NOMO-1 treated with dmso at 0.1 percent for 144 hours (cell line): ENCODE results near the gene THYN1.
"Not testable (repeated sequence)": the region's sequence is repeated elsewhere in the genome, so short reads cannot be mapped to it uniquely, and the experiment has no call there.

Experiments
- DNase-seq: peaks from one replicate; lab custom pipeline; 2025; ENCODE audit not compliant: unreplicated experiment; lab: John Stamatoyannopoulos, UW

Gene THYN1

DNA sequence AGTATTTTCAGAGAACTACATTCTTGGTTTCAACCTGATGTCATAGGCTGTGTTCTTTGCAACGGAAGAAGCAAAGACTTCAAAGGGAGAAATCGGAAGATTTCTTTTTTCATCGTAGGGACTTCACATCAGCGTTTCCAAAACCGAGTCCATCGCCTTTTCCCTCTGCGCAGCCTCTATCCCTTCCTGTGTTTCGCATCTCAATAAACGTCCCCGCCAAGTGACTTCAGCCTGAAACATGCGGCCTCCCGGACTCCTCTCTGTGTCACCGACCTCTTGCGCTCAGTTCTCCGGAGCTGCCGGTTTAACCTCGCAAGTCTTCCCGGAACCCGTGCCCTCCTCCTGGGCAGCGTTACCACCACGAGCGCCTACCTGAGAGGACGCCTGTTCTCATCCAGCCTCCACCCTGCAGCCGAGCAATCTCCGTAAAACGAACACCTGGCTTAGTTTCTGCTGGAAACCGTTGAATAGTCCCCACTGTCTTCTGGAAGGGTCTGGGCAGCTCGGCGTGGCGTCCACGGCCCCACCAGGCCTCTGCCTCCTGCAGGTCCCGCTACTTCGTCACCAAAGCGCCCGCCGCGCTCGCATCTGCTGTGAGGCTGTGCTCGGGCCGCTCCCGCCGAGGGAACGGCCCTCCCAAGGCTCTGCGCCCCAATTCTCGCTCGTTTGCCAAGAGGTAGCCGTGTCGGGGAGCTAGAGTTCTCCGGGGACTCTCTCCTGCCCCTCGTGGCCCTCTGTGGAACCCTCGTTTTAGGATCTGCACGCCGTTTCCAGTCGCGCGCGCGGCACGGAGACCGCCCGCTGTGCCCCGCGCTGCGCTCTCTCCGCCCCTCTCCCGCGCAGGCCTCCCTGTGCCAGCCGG lies 22.6 kb upstream of the THYN1 start, which contains the start of gene GLB1L3:
Gene GLB1L3 (plus strand): TSS at position 846 of the 862 bp plus-strand sequence. CDS start 362 bp downstream, outside the sequence.
- peak; percentile 11 for DNase-seq

DNA sequence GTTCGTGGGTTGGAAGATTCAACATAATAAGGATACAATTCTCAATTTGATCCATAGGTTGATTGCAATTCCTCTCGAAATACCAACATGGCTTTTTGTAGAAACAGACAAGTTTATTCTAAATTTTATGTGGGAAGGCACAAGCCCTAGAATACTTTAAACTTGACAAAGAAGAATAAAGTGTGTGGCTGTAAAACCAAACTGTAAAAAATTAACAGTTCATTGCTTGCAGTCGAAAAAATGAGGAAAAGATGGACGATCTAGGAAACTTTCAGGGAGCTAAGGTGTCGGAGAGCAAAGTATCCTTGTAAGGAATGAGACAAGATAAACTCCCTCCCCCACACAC lies 22.0 kb upstream of the THYN1 start:
- no peak for DNase-seq

DNA sequence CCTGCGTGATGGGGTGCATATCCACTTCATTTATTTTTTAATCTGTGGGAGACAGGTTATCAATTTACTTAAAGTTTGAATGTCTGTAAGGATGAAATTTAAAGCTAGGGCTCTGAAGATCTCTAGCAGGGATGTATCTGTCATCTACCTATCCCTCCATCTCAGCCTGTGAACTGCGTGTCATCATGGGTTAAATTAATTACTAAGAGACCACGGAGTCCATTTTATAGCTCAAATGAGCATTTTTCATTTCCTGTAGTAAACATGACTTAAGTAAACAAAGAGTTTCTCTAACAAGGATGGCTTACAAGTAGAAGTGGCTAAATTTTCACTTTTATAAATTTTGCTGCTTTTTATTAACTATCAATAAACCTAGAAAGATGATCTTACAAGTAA lies 20.2 kb upstream of the THYN1 start:
- no peak for DNase-seq

DNA sequence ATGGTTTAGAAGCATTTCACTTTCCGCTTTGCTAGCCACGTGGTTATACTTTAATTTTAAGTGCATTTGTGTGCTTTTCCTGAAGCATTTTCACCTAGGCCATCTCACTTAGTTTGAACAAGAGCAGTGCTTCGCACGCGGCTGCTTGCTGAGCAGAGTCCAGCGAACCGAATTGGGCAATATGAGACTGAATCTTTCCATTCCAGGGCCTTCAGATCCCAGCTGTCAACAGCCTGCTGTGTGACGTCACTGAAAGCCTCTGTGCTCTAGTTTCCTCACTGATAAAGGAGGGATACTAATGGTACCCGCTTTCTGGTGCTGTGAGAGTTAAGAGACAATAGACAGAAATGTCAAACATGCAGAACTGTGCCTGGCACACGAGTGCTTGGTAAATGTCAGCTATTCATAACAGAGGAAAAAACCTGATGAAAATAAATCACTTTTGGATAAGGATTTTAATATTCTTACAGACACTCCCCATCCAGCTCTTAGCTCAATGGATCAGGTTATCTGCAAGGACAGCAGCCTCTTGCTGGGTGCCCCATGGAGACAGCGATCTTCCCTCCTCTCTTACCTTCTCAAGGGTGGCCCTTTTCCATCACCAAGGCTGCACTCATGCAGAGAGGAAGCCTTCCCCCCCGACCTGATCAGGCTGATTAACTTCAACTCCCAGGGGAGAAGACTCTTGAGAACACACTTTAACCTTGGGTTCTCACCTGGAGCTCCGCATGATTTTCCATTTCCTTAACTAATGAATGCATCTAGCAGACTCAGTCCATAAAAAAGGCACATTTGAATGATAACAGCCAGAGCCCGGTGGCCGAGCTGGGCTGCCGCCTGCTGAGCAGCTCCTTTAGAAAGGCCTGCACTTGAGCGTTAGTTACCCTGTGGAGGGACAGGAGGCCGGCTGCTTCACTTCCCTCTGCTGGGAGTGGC lies 19.5 kb upstream of the THYN1 start:
- DNase-seq: no peak

DNA sequence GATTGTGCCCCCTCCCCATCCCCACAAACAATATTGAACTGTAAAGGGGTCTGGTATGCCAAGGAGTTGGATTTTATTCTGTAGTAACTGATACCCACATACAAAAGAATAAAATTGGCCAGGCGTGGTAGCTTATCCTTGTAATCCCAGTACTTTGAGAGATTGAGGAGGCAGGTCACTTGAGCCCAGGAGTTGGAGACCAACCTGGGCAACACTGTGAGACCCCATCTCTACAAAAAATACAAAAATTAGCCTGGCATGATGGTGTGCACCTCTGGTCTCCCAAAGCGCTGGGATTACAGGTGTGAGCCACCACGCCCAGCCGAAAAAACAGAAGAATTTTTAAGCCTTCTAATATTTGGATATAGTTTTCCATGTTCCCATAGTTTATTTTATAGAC lies 18.8 kb upstream of the THYN1 start:
- no peak for DNase-seq

DNA sequence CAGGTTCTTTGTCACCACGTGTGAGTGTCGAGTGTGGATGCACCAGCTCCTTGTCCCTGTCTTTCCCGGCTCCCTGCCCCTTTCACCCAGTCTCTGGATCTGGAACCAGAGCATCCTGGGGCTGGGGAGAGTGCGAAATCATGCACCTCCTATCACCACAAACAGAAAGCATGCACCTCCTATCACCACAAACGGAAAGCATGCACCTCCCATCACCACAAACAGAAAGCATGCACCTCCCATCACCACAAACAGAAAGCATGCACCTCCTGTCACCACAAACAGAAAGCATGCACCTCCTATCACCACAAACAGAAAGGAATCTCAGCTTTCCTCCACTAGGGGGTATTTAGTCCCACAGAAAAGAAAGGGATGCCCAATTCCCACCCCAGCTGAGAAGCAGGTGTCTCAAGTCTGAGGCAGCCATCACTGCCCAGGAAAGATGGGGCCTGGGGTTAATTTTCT lies 17.1 kb upstream of the THYN1 start:
- no peak for DNase-seq

DNA sequence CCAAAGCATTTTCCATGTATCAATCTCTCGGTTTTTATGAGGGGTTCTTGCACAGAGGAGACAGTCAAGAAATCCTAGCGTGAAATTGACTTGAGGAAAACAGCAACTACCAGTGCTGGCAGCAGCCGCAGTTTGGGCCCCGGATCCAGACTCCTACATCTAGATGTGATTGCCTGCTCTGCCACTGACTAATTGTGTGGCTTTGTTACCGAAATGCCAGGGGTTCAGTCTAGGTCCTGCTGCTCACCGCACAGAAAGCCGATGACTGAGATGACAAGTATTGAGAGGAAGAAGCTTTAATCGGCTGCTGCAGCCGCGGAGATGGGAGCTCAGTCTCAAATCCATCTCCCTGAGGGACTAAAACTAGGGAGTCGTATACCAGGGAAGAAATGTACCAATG lies 14.8 kb upstream of the THYN1 start:
- DNase-seq: no peak

DNA sequence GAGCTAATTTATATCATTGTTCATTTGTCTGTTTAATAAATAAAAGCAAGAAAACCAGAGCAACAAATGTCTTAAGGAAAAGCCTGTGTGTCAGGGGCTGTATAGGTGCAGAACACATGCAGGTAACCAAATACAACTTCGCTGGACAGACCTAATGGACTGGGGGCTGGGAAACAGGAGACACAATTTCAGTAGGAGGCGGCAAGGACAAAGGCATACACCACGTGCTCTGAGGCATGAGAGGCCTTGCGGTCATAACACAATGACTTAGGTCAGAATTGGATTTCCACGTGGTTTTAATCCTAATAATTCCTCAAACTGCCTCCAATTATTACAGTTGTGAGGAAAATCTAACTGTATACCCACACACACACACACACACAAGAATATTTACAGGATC lies 14.3 kb upstream of the THYN1 start:
- no peak for DNase-seq

DNA sequence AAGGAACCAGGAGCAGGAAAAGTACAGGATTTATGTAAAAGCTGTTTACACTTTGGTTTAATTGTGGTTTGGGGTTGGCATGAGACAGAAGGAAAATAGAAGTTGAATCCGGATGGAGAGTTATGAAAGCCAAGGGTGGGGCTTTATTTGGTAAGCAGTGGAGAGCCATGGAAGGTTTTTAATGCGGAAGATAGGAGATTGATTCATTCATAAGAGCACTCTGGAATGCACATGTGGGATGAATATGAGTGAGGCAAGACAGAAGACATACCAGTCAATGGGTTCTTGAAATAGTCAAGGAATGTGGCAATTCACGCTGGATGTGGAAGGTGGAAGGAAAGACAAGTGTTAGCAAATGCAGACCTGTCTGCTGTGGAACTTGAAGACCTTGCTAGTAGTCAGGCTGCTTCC lies 13.7 kb upstream of the THYN1 start:
- DNase-seq: peak; percentile 42

DNA sequence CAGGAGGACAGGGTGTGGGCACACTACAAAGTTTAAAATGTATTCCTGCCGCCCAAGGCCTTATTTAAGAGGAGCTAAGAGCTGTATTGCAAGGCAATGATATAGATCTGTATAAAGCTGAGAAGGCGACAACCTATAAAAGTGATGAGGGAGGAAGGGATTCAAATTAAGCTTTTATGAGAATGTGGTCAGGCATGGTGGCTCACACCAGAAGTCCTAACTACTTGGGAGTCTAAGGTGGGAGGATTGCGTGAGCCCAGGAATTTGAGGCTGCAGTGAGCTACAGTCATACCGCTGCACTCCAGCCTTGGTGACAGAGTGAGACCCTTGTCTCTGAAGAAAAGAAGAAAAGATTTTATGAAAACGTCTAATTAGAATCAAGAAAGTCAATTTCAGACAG lies 13.3 kb upstream of the THYN1 start:
- DNase-seq: no peak

DNA sequence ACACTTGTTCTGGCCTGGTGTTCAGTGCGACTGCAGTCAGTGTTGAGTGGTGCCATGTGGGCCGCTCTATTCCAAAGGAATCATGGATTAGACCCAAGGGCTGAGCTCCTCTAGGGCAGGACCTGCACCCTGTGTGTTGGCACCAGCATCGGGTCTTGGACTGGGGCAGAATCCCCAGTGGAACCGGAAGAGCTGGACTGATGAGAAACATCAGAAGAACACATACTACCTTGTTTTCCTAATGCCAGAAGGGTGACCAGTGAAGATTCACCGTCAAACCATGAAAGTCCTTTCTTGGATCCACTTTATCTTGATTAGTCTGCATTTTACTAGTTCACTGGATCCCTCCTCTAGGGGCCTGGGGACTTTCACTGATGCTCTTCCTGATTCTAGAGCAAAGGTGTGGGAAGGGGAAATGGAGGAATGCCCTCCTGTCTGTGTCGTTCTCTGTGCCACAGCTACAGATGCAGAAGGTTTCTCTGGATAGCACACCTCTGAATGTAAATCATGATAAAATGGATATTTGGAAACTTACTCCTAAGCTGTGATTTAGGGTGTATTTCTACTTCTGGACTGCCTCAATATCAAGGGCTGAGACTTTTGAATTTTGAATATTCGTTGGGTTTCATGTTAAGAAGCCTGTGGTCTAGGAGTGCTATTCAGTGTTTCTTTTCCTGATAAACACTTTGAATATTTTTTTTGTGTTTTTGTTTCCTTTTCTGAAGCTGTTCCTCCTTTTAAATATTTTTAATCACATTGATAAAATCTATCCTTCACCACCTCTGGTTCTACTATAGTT lies 12.0 kb upstream of the THYN1 start:
- no peak for DNase-seq

DNA sequence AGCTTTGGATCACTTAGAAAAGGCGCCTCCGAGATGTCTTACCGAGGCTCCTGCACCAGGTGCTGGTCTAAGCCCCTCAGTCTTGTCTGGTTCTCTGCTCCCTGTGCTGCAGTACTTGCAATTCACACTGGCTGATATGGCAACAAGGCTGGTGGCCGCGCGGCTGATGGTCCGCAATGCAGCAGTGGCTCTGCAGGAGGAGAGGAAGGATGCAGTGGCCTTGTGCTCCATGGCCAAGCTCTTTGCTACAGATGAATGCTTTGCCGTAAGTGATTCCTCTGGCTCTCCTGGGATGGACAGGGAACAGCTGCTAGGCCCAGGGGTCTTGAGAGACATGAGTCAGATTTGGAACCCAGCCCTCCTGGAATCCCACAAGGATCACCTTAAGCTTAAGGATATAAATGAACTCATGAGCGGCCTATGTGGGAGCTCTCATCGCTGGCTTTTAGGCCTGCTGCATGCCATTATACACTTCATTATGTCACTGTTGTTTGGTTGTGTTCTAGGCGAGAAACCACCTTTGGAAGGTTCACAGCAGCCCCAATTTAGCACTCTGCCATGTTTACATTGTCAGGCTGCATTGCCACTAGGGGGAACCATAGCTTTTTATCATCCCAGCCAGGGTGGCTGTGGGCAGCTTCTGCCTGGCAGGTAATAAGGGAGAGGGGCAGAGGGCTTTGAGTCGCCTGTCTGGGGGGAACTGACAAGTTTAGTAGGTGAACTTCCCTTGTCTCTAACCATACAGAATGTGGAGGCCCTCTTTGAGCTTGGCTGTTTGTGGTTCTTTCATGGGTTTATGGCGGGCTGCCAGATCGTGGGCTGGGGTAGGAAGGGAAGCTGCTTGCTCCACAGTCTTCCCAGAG lies 8.7 kb upstream of the THYN1 start:
- DNase-seq: no peak

DNA sequence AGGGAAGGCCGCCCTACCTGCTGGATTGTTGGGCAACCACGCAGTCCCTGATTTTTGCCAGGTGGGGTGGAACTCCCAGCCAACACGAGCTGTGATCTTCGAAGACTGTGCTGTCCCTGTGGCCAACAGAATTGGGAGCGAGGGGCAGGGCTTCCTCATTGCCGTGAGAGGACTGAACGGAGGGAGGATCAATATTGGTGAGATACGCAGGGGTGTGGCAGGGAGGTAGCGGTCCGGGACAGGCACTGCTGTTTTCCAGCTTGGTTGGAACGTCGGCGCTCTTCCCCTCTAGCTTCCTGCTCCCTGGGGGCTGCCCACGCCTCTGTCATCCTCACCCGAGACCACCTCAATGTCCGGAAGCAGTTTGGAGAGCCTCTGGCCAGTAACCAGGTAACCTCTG lies 7.8 kb upstream of the THYN1 start:
- no peak for DNase-seq

DNA sequence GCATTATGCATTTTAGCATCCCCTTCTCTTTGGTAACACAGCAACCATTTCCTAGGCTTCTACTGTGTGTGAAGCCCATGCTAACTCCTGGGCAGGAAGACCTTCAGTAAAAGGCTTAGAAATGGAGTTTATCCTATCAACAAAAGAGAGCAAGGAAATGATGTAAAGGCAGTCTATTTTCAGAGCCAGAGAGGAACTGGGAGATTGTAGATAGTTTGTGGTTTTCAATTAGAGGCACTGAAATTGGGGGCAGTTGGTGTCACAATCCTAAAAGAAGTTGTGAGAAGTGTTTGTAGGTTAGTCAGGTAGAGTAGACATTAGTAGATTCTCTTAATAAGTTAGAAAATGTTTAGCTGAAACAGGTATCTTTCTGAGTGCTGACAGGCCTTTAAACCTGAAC lies 7.4 kb upstream of the THYN1 start:
- DNase-seq: peak; percentile 79

DNA sequence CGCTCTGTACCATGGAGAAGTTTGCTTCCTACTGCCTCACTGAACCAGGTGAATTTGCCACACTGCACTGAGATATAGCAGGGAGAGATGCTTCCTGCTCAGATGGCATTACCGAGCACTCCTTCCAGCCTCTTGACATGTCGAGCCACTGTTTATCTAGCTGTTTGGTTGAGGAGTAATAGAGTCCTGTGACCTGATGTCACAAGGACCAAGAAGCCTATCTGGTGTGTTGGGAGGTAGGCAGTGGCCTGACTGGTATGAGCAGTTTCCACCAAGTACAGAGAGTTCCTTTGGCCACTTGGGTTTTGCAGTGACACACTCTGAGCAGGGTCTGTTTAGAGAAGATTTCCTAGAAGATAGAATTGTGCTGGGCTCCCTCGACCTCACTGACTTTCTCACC lies 5.4 kb upstream of the THYN1 start:
- DNase-seq: no peak

DNA sequence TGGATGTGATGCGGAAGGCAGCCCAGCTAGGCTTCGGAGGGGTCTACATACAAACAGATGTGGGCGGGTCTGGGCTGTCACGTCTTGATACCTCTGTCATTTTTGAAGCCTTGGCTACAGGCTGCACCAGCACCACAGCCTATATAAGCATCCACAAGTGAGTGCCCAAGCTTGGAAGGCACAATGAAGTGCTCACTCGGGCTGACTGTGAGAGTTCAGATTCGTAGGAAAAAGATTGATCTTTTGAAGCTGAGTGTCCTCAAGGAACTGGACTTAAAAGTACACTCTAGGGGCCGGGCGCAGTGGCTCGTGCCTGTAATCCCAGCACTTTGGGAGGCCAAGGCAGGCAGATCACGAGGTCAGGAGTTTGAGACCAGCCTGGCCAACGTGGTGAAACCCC lies 3.9 kb upstream of the THYN1 start:
- DNase-seq: no peak

DNA sequence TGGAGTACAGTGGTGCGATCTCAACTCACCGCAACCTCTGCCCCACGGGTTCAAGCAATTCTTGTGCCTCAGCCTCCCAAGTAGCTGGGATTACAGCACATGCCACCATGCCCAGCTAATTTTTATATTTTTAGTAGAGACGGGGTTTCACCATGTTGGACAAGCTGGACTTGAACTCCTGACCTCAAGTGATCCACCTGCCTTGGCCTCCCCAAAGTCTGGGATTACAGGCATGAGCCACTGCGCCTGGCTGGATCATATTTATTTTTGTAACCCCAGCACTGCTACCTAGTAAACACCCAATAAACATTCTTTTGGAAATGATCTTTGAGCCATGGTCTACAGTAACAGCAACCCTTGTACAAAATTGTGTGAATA lies 2.0 kb upstream of the THYN1 start:
- DNase-seq: not testable (repeated sequence)

DNA sequence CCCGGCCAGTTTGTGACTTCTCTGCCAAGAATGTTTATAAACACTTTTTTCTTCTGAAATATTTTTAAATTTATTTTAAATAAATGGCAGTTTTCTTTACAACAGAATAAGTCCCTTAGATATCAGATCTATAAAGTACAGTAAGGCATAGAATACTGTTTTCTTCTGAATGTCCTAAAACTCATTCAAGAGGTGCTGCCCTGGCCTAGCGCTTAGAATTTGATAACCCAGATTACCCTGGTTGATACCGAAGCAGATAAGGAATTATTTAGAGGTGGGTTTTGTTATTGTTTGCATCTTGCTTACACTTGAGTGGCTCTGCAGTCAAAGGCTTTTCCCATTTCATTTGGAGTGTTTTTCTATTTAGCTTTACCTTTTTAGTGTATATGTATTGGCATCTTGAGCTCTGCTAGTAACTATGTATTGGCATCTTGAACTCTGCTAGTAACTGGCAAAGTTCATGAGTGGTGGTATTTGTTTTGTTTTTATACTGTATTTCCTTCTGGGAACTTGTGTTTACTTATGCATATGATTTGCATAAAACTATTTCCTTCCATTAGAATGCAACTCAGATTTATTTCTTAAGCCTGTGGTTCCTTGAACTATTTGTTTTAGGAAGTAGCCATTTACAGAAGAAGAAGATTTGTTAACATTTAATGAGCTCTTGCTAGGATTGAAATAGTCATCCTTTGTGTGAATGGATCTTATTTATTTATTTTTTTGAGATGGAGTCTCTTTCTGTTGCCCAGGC lies 1.5 kb upstream of the THYN1 start:
- DNase-seq: no peak

DNA sequence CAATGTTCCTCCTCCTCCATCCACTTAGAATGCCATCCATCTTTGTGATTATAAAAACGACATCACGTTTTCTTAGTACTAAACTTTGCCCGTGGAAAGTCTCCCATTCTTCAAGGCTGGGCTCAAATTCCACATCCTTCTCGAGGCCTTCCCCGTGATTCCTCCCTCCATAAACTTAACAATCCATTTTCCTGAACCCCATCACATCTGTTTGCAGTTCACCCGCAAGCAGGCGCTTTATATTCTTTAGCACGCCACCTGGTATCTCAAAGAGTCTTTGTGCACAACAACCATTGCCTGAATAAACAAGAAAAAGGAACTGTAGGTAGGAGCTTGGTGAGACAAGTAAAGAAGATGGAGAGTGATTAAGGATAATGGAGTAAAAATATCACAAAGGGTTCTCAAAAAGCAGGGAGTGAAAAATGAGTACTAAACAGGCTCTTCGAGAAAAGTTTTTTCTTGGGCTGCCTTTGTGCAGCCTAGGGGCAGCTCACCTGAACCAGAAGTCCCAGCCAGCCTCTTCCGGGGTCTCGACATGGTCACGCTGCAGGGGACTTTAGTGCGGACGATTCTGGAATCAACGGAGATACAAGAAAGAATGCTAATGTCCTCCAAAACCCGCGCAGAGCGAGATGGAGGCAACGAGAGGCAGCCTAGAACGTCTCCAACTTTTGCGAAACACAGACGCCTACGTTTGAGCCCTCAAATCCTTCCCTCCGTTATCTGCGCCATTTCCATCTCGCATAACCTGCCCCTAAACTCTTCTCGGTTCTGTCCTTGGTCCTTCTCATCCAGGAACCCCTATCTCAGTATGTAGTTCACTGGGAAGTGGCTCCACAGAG lies 585 bp downstream of the THYN1 start:
- no peak for DNase-seq
